A673 (cell line): ENCODE results near the gene TSC2. TPM values are rescaled to one million over a fixed set of nuclear protein-coding genes. Genes with fewer than 3 reads are reported as not detected.
"Not testable (repeated sequence)": the region's sequence is repeated elsewhere in the genome, so short reads cannot be mapped to it uniquely, and the experiment has no call there.

Source experiments
- BruUV-seq: library from RNA; stranded (reverse); fragments of 400-500 nt; replicated peaks from 2 replicates; lab custom pipeline; 2021; lab: Mats Ljungman, UMichigan
- CTCF ChIA-PET: fragments of 300-600 bp; sonication (Branson Sonifier 250); formaldehyde crosslinking; loops from one replicate; lab custom pipeline; 2022; ENCODE audit warnings: antibody characterized with exemption; lab: Charles Lee
- POLR2A ChIA-PET: fragments of 300-600 bp; sonication (Branson Sonifier 250); formaldehyde crosslinking; loops from one replicate; lab custom pipeline; 2022; ENCODE audit warnings: antibody characterized with exemption; ENCODE audit not compliant: low non-redundant PET; lab: Charles Lee
- DNase-seq: peaks from one replicate; pipeline ENCODE4 v3.0.0-alpha.2; 2015; ENCODE audit warnings: low spot score
- H3K27ac ChIP-seq: fragments of 200-600 bp; sonication (generic); 2 replicates; pipeline ENCODE4 v1.5.1; 2016; ENCODE audit warnings: mixed run types, low read depth, mild to moderate bottlenecking, mixed read lengths, antibody characterized with exemption, low read length; ENCODE audit not compliant: poor library complexity, severe bottlenecking
- H3K27me3 ChIP-seq: fragments of 200-600 bp; sonication (generic); replicated peaks from 2 replicates; pipeline ENCODE4 v1.6.1; 2017; ENCODE audit warnings: mixed run types, low read depth, mild to moderate bottlenecking, mixed read lengths, antibody characterized with exemption, low read length; ENCODE audit not compliant: insufficient read depth, poor library complexity
- H3K36me3 ChIP-seq: fragments of 200-600 bp; sonication (generic); 2 replicates; pipeline ENCODE4 v1.6.1; 2016; ENCODE audit warnings: mixed run types, mild to moderate bottlenecking, mixed read lengths, antibody characterized with exemption, low read length; ENCODE audit not compliant: insufficient read depth, poor library complexity, severe bottlenecking
- H3K4me1 ChIP-seq: fragments of 200-600 bp; sonication (generic); 2 replicates; pipeline ENCODE4 v1.6.1; 2017; ENCODE audit warnings: mixed run types, mild to moderate bottlenecking, mixed read lengths, antibody characterized with exemption, low read length; ENCODE audit not compliant: insufficient read depth, poor library complexity, severe bottlenecking
- H3K4me3 ChIP-seq: fragments of 200-600 bp; sonication (generic); 2 replicates; pipeline ENCODE4 v1.5.1; 2016; ENCODE audit warnings: low read depth, mixed run types, mild to moderate bottlenecking, mixed read lengths, low read length; ENCODE audit not compliant: poor library complexity, severe bottlenecking
- H3K9me3 ChIP-seq: fragments of 200-600 bp; sonication (generic); 2 replicates; pipeline ENCODE4 v1.6.1; 2016; ENCODE audit warnings: mixed run types, low read depth, mild to moderate bottlenecking, mixed read lengths, antibody characterized with exemption, low read length; ENCODE audit not compliant: poor library complexity, severe bottlenecking
- intact Hi-C: fragments of 100-400 bp; cut with micrococcal nuclease; formaldehyde crosslinking; loops from one replicate; pipeline ENCODE4 v1.10.0; 2022; ENCODE audit not compliant: unreplicated experiment
- total RNA-seq: library from RNA; stranded (reverse); gene quantifications from 2 replicates; pipeline ENCODE4 v1.2.3, GENCODE V29; 2021
- TF ChIP-seq, protein P1 (sequence below): fragments of 300-800, 200-600 bp; sonication (generic); conservative IDR thresholded peaks from 2 replicates; pipeline ENCODE4 v1.5.1; 2017; ENCODE audit warnings: low read depth, mild to moderate bottlenecking, antibody characterized with exemption, low read length, moderate library complexity, mixed read lengths

TSC2 gene
- total RNA-seq, 1 experiment from 2014 or later, result 125 TPM

DNA sequence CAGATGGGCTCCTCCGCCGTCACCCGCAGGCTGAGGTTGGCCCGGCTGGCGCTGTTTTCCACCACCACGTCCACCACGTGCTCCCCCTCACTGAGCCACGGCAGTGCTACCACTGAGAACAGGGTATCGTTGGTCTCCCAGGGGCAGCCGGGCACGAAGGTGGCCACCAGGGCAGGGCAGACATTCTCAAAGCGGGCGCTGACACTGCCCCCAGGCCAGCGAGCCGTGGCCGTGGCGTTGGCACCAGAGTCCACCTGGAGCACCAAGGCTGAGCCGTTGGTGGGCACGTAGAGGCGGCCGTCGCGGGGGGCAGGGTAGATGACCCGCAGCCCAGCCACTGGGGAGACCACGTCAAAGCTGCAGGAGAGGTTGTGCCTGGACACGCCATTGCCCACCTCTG is 66.4 kb downstream of the TSC2 start:
- H3K27ac ChIP-seq, H3K36me3 ChIP-seq, H3K4me1 ChIP-seq, intact Hi-C loops, DNase-seq, H3K27me3 ChIP-seq, BruUV-seq, POLR2A ChIA-PET, H3K9me3 ChIP-seq, CTCF ChIA-PET, H3K4me3 ChIP-seq: not testable (repeated sequence)

DNA sequence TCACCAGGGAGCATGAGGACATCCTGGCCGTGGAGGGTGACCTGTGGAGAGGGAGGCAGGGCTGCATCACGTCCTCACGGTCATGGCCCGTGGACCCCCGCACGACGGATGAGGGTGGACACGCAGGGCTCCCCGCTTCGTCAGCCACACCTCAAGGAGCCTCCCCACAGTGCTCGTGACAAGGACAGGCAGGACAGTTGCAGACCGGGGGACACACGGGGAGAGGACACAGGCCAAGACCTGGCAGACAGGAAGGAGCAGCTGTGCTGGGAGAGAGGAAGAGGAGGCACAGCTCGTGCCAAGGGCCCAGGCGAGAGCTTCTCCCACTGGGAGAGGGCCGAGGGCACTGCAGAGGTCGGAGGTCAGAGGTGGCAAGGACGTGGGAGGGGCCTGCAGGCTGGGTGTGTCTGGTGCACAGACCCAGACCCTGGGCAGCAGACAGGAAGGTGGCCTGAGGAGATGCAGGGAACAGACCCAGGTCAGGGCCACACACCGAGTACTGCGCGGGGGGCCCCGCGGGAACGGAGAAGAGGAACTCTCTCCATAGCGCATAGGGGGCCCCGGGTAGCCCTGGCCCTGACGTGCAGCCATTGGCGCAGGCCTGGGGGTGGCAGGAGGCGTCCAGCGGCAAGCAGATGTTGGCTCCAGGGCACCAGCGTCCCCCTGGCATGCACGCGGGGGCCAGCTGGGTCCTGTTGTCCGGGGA is 67.3 kb downstream of the TSC2 start:
- not testable (repeated sequence) for H3K4me3 ChIP-seq

DNA sequence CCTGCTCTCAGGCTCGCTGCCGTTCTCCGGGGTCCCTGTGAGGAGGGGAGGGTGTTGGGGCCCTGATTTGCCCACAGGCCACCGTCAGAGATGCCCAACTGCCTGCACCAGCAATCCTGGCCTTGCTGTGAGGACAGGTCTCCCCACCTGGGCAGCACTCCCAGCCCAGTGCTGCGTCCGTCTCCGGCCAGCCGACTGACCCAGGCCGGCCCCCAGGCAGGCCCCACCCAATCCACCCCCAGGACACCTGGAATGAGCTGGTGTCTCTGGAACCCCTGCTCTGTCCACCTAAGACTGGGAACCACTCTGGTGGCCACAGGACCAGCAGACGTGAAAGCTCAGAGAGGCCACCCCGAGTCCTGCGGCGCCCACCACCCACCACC is 67.8 kb downstream of the TSC2 start:
- Histone ChIP-seq H3K36me3 (no peaks in the 10 kb centered on the region), H3K4me1 (no peaks in the 10 kb centered on the region), H3K9me3 (no peaks in the 10 kb centered on the region), H3K27ac (no peak overlapping the region), H3K27me3 (no peaks in the 10 kb centered on the region), H3K4me3 (no peak overlapping the region)
- no peak for DNase-seq
- CTCF ChIA-PET, result no interaction called here
- TF ChIP-seq, protein P1, sequence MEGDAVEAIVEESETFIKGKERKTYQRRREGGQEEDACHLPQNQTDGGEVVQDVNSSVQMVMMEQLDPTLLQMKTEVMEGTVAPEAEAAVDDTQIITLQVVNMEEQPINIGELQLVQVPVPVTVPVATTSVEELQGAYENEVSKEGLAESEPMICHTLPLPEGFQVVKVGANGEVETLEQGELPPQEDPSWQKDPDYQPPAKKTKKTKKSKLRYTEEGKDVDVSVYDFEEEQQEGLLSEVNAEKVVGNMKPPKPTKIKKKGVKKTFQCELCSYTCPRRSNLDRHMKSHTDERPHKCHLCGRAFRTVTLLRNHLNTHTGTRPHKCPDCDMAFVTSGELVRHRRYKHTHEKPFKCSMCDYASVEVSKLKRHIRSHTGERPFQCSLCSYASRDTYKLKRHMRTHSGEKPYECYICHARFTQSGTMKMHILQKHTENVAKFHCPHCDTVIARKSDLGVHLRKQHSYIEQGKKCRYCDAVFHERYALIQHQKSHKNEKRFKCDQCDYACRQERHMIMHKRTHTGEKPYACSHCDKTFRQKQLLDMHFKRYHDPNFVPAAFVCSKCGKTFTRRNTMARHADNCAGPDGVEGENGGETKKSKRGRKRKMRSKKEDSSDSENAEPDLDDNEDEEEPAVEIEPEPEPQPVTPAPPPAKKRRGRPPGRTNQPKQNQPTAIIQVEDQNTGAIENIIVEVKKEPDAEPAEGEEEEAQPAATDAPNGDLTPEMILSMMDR, result no peak
- POLR2A ChIA-PET, result no interaction called here
- intact Hi-C loops, result no loop called here
- BruUV-seq, result no TSS peak

More for the DNA sequence above, 67.3 kb downstream of the TSC2 start:
- DNase-seq, H3K36me3 ChIP-seq, H3K27ac ChIP-seq, POLR2A ChIA-PET, BruUV-seq, H3K4me1 ChIP-seq, intact Hi-C loops, H3K9me3 ChIP-seq, CTCF ChIA-PET, H3K27me3 ChIP-seq: not testable (repeated sequence)

DNA sequence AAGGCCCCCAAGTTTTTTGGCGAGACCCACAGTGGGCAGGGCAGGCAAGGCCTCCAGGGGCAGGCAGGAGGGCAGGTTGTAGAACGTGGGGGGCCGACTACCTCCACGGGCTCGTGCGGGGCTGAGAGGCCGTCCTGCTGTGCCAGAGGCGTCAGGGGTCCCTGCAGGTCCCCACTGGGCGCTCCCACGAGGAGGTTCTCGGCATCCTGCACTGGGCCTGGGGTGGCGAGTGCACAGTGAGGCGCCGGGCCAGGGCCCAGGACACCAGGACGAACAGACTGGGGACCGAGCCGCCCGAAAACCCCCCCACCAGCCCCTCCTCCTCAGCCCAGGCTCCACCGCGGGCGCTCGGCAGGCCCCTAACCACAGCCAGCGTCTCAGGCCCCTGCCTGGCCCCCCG is 68.6 kb downstream of the TSC2 start:
- POLR2A ChIA-PET, BruUV-seq, DNase-seq, H3K4me3 ChIP-seq, H3K9me3 ChIP-seq, H3K4me1 ChIP-seq, CTCF ChIA-PET, H3K27ac ChIP-seq, H3K27me3 ChIP-seq, intact Hi-C loops, H3K36me3 ChIP-seq: not testable (repeated sequence)

DNA sequence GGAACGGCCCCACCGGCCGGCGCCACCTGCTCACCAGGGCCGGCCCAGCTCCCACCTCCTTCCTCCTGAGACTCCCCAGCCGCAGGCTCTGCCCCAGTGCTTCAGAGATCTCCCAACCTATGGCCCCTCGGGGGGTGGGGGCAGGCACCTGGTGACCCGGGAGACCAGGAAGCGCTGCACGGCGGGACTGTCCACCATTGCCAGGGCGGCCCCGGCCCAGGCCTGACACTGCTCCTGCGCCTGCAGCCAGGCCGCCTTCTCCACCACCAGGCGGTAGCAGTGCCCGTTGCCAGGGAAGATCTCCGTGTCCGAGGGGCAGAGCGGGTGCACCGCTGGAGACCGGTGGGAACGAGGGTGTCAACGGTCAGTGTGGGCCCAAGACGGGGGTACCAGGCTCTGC is 69.6 kb downstream of the TSC2 start:
- H3K9me3 ChIP-seq, intact Hi-C loops, BruUV-seq, H3K27ac ChIP-seq, H3K4me3 ChIP-seq, DNase-seq, H3K36me3 ChIP-seq, H3K4me1 ChIP-seq, CTCF ChIA-PET, POLR2A ChIA-PET, H3K27me3 ChIP-seq: not testable (repeated sequence)

DNA sequence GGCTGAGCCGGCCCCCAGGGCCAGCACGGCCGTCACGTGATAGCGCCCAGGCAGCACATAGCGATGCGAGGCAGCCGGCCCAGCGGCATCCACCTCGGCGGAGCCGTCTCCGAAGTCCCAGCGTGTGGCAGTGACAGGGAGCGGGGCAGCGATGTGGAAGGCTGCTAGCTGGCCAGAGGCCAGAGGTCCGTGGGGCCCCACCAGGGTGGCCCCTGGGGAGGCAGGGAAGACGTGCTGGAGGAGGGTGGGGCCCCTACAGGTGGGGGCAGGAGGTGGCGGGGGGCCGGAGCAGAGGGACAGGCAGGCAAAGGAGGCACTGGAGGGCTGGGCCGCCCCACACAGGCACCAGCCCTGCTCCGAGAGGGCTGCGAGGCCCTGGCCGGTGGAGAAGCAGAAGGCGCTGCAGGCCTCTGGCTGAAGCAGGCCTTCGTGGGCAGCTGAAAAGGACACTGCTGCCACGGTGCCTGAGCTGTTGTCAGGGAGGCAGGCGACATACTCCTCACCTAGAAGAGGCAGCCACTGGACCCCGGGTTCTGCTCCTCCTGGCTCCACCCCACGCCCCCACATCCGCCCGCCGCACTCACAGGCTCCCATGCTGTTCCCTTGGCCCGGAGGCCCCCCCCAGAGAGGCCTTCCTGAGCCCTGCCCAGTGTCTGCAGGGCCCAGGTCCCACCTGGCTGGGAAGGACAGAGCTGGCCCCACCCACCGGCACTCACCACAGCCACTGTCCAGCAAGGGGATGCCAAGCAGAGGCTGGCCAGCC is 70.4 kb downstream of the TSC2 start:
- H3K4me3 ChIP-seq, H3K9me3 ChIP-seq, CTCF ChIA-PET, H3K36me3 ChIP-seq, DNase-seq, H3K27me3 ChIP-seq, POLR2A ChIA-PET, H3K27ac ChIP-seq, intact Hi-C loops, H3K4me1 ChIP-seq: not testable (repeated sequence)
- TSS peak; percentile 43 for BruUV-seq
